Fibroblast of lung (primary cell): Measurements from ENCODE around the gene DLGAP4. TPM values are rescaled to one million over a fixed set of nuclear protein-coding genes. Genes with fewer than 3 reads are reported as not detected.

Experiments used
- DNase-seq, 2 donors: peaks; one replicate each; pipeline versions ENCODE4 v3.0.0 to v3.0.0-alpha.2; 2010; ENCODE audit warnings: low read depth in 2 of 2
- H2AFZ ChIP-seq: 2 replicates; pipeline ENCODE4 v1.5.1; 2012; ENCODE audit warnings: low read length, control low read depth, inconsistent platforms
- H3K27ac ChIP-seq: 2 replicates; pipeline ENCODE4 v1.5.1; 2011; ENCODE audit warnings: low read length, control low read depth; ENCODE audit not compliant: insufficient read depth
- H3K27me3 ChIP-seq: 2 replicates; pipeline ENCODE4 v1.5.1; 2011; ENCODE audit warnings: mild to moderate bottlenecking, low read length; ENCODE audit not compliant: control insufficient read depth, insufficient read depth
- H3K36me3 ChIP-seq: 2 replicates; pipeline ENCODE4 v1.5.1; 2011; ENCODE audit warnings: low read length; ENCODE audit not compliant: control insufficient read depth, insufficient read depth
- H3K4me1 ChIP-seq: 2 replicates; pipeline ENCODE4 v1.5.1; 2011; ENCODE audit warnings: low read length; ENCODE audit not compliant: control insufficient read depth, insufficient read depth; ENCODE audit errors: extremely low read depth
- H3K4me2 ChIP-seq: 2 replicates; pipeline ENCODE4 v1.5.1; 2011; ENCODE audit warnings: low read length, control low read depth; ENCODE audit not compliant: insufficient read depth; ENCODE audit errors: extremely low read depth
- H3K4me3 ChIP-seq, 4 experiments: fragments of 200-600 bp in 1 of 4; sonication (generic) in 1 of 4; replicated peaks in 1 of 4; 2 replicates each; pipeline ENCODE4 v1.5.1; 2011 to 2016; ENCODE audit warnings: low read length in 4 of 4, low read depth in 3 of 4, mild to moderate bottlenecking in 3 of 4, control low read depth in 2 of 4, inconsistent platforms in 1 of 4, mixed read lengths in 1 of 4; ENCODE audit not compliant: insufficient read depth in 1 of 4; ENCODE audit errors: control extremely low read depth in 1 of 4
- H3K79me2 ChIP-seq: 2 replicates; pipeline ENCODE4 v1.5.1; 2012; ENCODE audit warnings: mild to moderate bottlenecking, low read length, inconsistent platforms; ENCODE audit not compliant: control insufficient read depth, insufficient read depth
- H3K9ac ChIP-seq: 2 replicates; pipeline ENCODE4 v1.5.1; 2011; ENCODE audit warnings: mild to moderate bottlenecking, low read length, control low read depth; ENCODE audit not compliant: insufficient read depth
- H3K9me3 ChIP-seq: 2 replicates; pipeline ENCODE4 v1.5.1; 2012; ENCODE audit warnings: low read depth, low read length; ENCODE audit not compliant: control insufficient read depth, insufficient read depth
- H4K20me1 ChIP-seq: 2 replicates; pipeline ENCODE4 v1.5.1; 2011; ENCODE audit warnings: low read length; ENCODE audit not compliant: control insufficient read depth, insufficient read depth; ENCODE audit errors: extremely low read depth
- EZH2 ChIP-seq: IDR thresholded peaks from 2 replicates; pipeline ENCODE4 v1.5.1; 2012; ENCODE audit warnings: low read length, control low read depth, mild to moderate bottlenecking; ENCODE audit errors: missing control alignments
- polyA plus RNA-seq, 2 donors: library from polyadenylated mRNA; depleted of rRNA in 1 of 2; stranded (reverse) in 1 of 2; unstranded in 1 of 2; fragments of >200 nt; gene quantifications; 2 replicates each; pipeline ENCODE4 v1.2.1, GENCODE V29; 2011 to 2012; ENCODE audit warnings: missing spikeins in 1 of 2
- total RNA-seq: library from RNA; depleted of rRNA; stranded (reverse); fragments of >200 nt; gene quantifications from 2 replicates; pipeline ENCODE4 v1.2.1, GENCODE V29; 2014
- TF ChIP-seq, protein P1 (sequence below), 2 donors: IDR thresholded peaks in 1 of 2; conservative IDR thresholded peaks in 1 of 2; 1 replicate in 1 of 2; 2 replicates in 1 of 2; pipeline ENCODE4 v1.5.1; 2011 to 2012; ENCODE audit warnings: low read length in 2 of 2, control low read depth in 1 of 2, inconsistent platforms in 1 of 2, low read depth in 1 of 2, mild to moderate bottlenecking in 1 of 2

The DLGAP4 gene
- total and polyA plus RNA-seq, 2 donors (not counting 1 experiment from before 2014, with no cell fraction given), result 25.9 to 26.9 TPM

DNA sequence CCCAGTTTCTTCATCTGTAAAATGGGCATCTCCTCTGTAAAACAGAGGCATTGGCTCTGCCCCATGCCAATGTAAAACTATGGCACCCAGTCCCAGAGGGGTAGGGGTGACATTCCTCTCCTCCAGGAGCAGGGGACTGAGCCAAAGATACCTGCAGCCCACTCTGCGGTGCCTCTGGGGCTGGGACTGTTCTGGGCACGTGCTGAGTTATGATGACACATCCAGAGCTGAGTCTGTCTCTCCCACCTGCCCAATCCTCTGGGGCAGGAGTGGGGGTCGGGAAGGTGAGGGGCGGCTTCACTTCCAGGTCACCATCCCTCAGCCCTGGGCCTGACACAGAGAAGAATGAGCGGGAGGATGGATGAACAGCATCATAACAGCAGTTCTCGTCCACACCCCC, 40.0 kb upstream of the DLGAP4 start:
- DNase-seq, result no peak
- H3K79me2 ChIP-seq, result no peaks in the 10 kb centered on the region
- no peaks in the 10 kb centered on the region for H3K4me1 ChIP-seq
- TF ChIP-seq, protein P1, sequence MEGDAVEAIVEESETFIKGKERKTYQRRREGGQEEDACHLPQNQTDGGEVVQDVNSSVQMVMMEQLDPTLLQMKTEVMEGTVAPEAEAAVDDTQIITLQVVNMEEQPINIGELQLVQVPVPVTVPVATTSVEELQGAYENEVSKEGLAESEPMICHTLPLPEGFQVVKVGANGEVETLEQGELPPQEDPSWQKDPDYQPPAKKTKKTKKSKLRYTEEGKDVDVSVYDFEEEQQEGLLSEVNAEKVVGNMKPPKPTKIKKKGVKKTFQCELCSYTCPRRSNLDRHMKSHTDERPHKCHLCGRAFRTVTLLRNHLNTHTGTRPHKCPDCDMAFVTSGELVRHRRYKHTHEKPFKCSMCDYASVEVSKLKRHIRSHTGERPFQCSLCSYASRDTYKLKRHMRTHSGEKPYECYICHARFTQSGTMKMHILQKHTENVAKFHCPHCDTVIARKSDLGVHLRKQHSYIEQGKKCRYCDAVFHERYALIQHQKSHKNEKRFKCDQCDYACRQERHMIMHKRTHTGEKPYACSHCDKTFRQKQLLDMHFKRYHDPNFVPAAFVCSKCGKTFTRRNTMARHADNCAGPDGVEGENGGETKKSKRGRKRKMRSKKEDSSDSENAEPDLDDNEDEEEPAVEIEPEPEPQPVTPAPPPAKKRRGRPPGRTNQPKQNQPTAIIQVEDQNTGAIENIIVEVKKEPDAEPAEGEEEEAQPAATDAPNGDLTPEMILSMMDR (conservative IDR thresholded peaks at IDR 0.05 in 1 of 2, IDR thresholded peaks at IDR 0.05 in 1 of 2; ENCODE audit: low read depth in 1 of 2, low read length in 2 of 2), result no peak
- TF ChIP-seq EZH2, result no peak
- no peak overlapping the region for H3K4me2 ChIP-seq
- no peak overlapping the region for H3K27ac ChIP-seq
- H2AFZ ChIP-seq, result no peak overlapping the region
- no peak overlapping the region for H3K9ac ChIP-seq
- H3K9me3 ChIP-seq, result no peaks in the 10 kb centered on the region
- no peak overlapping the region for H3K4me3 ChIP-seq
- no peaks in the 10 kb centered on the region for H3K27me3 ChIP-seq
- H4K20me1 ChIP-seq, result no peaks in the 10 kb centered on the region
- H3K36me3 ChIP-seq, result no peaks in the 10 kb centered on the region

DNA sequence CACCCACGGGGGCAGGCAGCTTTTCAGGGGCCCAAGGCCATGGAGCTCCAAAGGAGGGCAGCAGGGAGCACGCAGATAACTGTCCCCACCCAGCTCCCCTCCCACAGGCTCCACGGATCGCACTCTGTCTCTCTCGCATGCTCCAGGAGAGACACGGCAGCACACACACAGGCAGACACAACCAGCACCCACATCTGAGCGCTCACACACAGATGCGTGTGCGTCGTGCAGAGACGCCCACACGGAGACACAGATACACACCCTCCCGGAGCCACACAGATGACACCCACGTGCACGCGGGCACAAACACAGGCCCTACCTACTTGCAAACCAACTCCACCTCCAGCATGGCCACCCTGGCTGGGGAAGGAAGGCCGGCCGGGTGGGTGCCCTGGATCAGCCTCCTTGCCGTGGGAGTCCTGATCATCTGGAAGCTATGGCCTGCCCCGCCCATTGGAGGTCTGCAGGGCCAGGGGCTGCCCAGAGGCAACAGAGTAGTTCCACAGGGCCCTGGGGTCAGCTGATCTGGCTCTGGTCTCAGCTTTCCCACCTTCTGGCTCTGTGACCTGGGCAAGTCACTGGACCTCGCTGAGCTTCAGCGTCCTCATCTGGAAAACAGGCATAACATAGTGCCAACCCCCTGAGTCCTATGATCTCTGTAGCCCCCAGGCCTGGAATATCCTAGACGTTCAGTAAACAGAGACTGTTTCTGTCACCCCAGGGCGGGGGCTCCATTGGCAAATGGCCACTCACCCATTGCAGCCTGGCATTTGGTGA, 38.3 kb upstream of the DLGAP4 start:
- H3K4me1 ChIP-seq, result no peaks in the 10 kb centered on the region
- H3K4me2 ChIP-seq, result no peak overlapping the region
- H3K9me3 ChIP-seq, result no peaks in the 10 kb centered on the region
- no peaks in the 10 kb centered on the region for H3K79me2 ChIP-seq
- H4K20me1 ChIP-seq, result no peaks in the 10 kb centered on the region
- H3K9ac ChIP-seq, result no peak overlapping the region
- H3K36me3 ChIP-seq, result no peaks in the 10 kb centered on the region
- DNase-seq, result no peak
- H2AFZ ChIP-seq, result no peak overlapping the region
- no peak for TF ChIP-seq EZH2
- TF ChIP-seq, protein P1 (conservative IDR thresholded peaks at IDR 0.05 in 1 of 2, IDR thresholded peaks at IDR 0.05 in 1 of 2; ENCODE audit: low read depth in 1 of 2, low read length in 2 of 2), result no peak
- H3K4me3 ChIP-seq, result no peak overlapping the region
- no peak overlapping the region for H3K27ac ChIP-seq
- no peaks in the 10 kb centered on the region for H3K27me3 ChIP-seq

DNA sequence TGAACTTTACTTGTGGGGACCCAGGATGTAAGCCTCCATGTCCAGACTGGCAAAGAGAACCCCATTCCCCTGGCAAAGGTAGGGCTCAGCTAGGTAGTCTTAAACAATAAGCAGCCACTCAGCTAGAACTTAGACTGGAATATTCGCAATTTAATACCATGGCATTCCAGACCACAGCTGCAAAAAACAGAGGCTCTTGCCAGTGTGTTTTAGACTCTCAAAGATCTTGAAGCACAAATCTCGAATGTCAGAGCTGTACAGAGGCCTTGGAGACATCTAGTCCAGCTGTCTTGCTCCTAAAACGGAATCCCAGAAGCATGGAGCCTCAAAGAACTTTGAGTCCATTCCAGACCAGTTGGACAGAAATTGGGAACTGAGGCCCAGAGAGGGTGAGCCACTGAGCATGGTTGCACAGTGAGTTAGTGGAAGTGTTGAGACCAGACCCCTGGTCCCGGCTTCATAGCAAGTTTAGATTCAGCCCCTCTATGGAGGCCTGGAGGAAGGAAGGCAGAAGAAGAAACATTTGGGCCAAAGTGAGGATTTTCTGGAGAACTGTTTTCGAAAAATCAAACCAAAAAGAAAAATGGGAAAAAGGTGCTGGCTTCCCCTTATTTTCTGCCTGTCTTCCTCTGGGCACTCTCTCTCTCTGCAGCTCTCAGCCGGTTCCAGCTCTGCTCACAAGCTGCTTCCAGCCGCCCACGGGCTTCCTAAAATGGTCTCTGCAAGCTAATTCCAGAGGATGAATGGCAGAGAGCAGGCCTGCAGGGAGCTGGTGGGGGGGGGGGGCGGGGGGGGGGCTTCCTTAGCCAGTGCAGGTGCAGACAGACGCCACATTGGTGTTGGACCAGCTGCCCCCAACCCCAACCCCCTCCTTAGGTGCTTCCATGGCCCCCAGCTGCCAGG, 37.4 kb upstream of the DLGAP4 start:
- Histone ChIP-seq H3K4me3 (no peak overlapping the region), H3K9ac (no peak overlapping the region), H2AFZ (no peak overlapping the region), H3K9me3 (no peaks in the 10 kb centered on the region), H3K27me3 (no peaks in the 10 kb centered on the region), H4K20me1 (no peaks in the 10 kb centered on the region), H3K27ac (no peak overlapping the region), H3K4me2 (no peak overlapping the region), H3K36me3 (no peaks in the 10 kb centered on the region), H3K79me2 (no peaks in the 10 kb centered on the region), H3K4me1 (no peaks in the 10 kb centered on the region)
- DNase-seq, result peak in 1 of 2 donors; percentile 8
- TF ChIP-seq, protein P1 (conservative IDR thresholded peaks at IDR 0.05 in 1 of 2, IDR thresholded peaks at IDR 0.05 in 1 of 2; ENCODE audit: low read depth in 1 of 2, low read length in 2 of 2), result no peak
- TF ChIP-seq EZH2, result no peak
